HG02571 (cell line): ENCODE results near the gene AMPH.
A peak's percentile ranks its signal among the peaks of the same experiment; 100 is the strongest.
"Not testable (repeated sequence)": the region's sequence is repeated elsewhere in the genome, so short reads cannot be mapped to it uniquely, and the experiment has no call there.

Experiments
- ATAC-seq: cut with Tn5 transposase; IDR thresholded peaks from one replicate; pipeline ENCODE4 v1.9.1; 2021; ENCODE audit warnings: mild to moderate bottlenecking, moderate library complexity; ENCODE audit not compliant: unreplicated experiment

Gene AMPH

DNA sequence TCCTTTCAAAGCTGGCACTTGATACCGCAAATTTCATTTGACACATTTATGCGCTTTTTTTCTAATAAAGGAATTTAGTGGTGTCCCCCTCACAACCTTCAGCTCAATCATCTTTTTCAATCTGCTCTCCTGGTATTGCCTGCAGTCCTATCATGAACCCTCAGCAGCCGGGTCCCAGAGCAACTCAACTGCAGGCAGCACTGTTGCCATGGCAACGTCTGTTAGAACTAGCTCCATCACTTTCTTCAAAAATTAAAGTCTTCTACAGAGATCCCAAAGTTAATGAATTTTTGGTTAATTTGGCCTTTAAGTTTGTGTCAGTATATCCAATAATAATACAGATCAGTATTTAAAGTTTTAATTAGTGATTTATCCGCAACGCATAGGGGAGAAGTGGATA is 221.6 kb downstream of the AMPH start:
- no peak for ATAC-seq

DNA sequence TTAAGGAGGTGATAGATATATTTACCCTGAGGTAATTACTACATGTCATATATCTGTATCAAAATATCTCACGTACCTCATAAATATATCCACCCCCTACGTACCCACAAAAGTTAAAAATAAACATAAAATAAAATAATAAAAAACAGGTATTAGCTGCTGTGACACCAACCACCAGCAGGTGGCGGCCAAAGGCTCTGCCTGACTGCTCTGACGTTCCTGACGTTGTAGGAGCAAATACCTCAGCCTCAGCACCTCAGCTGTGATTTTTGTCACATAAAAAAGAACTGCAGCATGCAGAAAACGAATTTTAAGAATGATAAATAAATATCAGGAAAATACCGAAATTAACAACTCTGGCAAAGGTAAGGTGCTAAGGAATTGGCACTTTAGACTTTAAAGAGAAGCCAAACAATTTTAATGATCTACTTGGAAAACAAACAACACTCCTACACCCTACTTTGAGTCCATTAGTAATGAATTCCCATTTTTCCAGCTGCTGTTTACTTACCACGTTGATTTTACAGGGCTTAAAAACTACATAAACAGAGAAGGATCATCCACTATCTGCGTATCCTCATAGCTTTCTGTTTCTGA is 232.3 kb downstream of the AMPH start:
- ATAC-seq = no peak

DNA sequence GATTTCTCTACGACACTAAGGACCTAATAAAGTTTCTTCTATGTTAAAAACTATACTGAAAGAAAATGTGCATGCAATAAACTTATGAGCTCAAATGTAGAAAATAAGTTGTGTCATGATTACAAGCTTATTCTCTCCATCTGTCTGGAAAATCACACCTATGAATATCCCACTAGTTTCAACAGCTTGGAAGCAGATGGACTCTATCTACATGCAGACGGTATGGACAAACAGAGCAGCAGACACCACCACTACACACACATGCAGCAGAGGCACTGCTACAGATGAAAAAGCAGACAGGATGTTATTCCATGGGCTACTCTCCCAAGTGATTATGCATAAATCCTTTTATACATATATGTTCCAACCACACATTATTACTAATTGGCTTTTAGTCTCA is 234.3 kb downstream of the AMPH start:
- ATAC-seq = no peak

DNA sequence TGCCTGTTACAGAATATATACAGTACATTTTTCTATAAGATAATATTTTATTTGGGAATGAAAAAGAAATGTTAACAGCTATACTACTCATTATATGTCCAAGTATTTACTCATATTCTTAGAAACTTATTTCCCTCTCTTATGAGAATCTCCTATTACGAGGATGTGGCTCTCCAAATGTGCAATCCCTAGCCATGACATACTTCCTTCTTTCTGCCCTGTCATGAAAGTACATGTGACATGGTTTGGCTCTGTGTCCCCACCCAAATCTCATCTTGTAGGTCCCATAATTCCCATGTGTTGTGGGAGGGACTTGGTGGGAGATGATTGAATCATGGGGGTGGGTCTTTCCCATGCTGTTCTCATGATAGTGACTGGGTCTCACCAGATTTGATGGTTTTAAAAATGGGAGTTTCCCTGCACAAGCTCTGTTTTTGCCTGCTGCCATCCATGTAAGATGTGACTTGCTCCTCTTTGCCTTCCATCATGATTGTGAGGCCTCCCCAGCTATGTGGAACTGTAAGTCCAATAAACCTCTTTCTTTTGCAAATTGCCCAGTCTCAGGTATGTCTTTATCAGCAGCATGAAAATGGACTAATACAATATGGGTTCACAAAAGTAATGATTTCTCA is 235.1 kb downstream of the AMPH start:
- ATAC-seq = not testable (repeated sequence)

DNA sequence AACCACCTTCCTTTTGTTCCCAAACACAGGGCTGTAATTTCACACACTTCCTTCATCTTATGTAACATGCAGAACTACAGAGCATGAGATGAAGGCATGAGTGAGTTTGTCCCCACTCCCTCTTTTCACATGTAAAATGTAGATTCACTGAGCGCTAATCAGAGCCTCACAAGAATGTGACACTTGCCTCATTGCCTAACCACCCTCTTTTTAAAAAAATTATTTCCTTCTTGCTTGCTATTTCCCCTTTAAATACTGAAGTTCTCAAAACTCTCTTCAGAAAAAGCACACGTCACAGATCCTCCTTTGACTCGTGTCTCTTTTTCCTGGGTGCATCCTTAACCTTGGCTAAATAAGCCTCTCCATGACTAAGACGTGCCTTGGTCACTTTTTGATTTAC is 236.5 kb downstream of the AMPH start:
- no peak for ATAC-seq

DNA sequence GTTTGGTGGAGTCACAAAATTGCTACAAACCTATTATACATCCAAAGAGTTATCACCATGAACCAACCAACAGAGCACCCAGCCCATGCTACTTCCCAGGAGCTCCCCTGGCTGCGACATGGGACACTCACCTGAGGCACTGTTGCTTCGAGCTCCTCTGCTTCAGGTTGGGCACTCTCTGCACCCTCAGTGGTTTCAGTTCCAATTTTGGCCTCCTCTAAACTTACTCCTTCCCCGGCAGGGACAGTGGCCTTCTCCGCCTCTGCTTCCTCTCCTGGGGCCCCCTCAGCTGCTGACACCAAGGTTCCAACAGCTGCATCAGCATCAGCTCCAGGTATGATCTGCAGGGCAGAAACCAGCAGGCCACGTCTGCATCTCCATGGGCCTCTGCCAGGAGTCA is 237.3 kb downstream of the AMPH start:
- peak; percentile 72 for ATAC-seq

DNA sequence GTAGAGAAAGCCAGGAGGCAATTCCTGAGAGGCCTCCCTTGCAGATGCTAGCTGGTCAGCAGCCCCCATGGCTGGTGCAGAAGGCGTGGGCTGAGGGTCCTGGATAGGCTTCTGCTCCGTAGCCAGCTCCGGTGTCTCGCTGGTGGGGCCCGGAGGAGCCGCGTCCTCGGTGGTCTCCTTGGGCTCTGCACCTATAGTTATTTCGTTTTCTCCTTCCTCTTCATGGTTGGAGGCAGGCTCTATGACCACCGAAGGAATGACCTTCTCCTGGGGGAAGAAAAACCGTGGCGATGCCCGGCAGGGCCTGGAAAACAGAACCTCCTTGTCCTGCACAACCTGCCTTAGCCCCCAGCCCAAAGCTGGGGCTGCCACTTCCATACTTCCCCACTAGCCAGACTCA is 239.4 kb downstream of the AMPH start:
- no peak for ATAC-seq

DNA sequence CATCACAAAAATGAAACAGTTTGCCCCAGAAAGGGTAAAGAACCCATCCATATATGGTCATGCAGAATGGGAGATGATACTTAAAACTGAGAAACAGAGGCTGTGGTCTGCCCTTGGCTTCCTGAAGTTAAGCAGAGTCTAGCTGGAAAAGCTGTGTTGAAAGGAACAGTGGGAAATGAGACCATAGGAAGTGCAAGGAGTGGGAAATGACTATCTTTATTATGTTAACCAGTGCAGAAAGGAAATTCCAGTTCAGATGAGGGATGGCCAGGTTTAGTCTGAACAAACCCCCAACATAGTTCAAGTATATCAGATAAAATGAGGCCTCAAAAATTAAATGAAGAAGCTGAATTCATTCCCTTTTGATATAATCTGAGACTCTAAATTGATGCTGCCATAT is 245.5 kb downstream of the AMPH start:
- no peak for ATAC-seq

DNA sequence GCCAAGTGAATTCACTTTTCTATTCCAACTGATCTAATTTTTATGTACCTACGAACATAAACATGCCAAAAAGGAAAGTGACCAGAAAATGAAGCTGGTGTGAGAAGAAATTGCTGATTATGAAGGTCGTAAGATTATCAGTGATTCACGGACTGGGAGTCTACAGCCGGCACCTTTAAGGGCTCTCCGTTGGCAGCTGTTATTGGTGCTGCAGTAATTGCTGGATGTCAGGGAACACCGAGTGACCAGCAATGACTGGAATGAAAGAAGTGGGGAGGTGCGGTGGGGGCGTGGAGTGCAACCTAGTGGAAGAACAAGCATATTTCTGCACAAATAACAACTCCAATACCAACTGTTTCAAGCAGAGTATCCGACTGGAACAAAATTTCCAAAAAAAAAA is 247.9 kb downstream of the AMPH start:
- ATAC-seq = no peak

DNA sequence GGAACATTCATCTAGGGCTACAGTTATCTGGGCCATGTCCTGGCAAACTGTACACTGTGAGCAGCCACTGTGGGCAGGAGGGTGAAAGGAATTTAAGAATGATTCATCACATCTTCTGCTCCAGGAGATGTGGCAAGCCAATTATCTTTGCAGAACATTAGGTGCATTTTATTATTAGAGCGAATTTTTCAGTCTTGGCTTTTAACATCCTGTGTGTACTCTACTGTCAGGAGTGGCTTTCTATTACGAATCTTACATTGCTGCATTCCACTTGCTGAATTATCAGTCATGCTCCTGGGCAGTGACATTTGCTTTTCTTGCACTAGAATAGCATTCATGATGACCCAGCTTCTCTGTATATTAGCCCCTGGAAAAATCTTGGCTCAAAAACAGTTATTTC is 248.5 kb downstream of the AMPH start:
- ATAC-seq = no peak

DNA sequence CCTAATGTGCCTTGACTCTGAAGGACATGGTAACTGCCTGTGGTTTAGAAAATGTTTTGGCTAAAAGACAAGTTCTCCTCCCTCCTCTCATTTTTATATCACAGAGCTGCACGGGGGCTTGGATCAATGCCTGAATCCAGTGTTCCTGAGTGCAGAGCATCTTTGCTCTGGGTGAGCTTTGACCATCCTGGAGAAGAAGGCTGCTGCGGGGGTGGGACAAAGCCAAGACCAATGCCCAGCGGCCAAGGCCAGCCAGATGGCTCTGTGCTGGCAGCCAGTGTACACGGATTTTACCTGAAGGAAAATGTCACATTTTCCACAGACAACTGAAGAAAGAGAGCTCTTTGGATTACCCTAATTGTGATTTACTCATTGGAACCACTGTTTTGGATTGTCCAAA is 255.7 kb downstream of the AMPH start:
- ATAC-seq = no peak

DNA sequence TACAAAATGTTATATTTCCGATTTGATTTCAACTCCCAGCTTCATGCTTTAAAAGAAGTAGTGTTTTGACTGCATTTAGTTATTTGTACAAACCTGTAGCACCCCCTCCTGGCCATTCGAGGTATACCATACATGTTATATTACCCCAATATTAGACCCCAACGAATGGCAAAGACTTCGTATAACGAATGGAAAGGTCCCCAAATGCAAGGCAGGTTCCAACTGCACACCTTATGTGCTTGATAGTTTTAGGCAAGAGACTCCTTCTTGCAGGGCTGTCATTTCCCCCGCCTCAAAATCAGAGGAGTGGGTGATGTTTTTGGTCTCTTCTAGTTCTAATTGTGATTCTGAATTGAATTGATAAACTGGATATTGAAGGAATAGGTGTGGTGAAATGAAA is 256.7 kb downstream of the AMPH start:
- no peak for ATAC-seq

DNA sequence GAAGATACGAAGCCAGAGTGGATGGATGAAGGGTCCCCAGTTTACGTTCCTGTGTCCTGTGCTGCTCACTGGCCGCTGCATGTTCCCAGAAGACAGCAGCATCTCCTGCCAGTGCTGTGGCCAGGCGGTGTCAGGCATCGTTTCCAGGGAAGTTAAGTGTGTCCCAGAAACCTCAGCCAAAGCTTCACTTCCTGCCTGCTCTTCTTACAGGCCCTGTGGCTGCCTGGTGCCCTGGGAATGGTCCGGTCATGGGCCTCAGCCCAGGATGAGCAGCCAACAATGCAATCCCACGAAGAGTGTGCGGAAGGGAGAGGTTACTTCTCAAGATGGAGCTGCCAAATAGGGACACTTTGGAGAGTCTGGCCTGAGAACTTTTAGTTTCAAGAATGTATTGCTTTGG is 258.0 kb downstream of the AMPH start:
- ATAC-seq = no peak

DNA sequence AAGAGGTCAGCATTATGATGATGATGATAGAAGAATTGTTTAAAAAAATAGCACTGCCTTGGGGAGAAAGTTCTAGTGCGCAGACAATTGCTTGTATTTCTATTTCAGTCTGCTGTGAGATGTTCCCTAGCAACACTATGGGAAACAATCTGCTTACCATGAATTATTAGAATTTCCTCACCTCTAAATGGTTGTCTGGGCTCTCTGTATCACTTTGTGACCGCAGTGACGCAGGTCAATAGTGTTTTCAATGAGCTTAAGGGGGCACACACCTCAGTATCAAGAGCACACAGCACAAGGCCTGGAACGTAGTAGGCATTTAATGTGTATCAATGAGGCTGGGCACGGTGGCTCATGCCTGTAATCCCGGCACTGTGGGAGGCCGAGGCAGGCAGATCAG is 258.9 kb downstream of the AMPH start:
- ATAC-seq = no peak

DNA sequence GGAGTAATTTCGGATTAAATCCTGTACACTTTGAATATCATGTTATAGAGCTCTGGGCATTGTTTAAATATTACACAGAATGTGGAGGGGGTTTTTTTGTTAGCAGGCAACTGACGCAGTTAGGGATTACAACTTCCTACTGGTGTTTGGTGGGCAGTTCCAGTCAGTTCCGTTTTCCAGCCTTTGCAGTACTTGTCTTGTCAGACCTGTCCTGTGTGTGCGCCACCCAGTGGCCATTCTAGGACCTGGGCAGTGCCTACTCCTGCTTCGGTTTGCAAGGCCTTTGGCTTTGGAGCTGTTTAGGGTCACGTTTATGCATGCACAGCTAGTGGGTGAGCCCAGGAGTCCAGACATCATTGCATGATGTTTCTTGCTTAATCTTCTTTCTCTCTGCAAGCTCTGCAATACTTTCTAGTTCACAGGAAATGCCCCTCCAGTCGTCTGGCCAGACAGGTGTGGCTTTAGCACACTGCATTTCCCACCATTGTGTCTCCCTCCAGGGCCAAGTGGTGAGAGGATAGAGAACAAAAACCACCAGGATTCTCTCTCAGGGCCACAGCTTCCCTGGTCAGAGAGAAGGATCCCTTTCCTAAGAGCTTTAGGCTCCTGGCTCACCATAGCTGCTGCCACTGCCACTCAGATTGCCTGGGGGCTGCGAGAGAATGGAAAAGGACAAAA is 261.2 kb downstream of the AMPH start:
- peak; percentile 67 for ATAC-seq

DNA sequence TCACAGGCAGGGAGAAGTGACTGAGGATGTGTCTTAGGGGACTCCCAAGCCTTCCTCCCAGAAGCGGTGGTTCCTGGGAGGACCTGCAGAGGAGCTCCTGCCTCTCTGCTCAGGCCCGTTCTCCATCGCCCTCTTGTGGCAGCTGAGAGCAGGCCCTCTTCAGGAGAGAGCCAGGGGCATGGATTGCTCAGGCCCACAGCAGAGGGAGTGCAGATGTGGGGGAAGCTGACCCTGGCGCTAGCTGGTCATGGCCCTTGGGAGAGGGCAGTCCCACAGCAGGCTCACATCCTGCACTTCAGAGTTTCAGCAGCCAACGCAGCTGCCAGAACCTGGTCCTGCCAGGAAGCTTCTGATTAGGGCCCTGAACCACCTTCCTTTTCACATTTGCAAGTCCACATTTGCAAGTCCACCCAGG is 263.0 kb downstream of the AMPH start:
- no peak for ATAC-seq

DNA sequence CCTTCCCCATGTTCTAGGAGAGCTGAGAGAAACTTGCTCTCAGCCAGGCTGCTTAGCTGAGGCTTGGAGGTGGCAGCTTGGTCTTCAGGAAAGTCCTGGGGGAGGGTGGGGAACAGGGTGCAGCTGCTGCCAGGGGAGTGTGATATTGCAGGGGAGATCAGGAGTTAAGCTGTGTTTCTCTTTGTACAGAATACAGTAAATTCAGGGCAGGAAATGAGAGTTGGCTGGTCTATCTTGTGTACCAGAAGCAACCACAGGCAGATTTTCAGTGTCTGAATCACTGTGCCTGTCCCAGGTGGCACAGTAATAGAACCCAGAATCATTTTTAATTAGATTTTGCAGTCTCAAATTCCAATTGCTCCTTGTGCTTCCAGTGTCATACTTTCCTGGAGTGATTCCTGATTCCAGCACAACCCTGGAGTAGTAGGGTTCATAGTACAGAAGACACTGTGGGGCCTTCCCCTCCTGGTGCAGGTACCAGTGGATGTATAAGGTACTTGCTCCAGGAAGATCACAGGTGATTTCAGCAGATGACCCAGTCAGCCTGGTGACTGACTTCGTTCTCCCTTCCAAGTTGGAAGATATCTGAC is 263.8 kb downstream of the AMPH start:
- peak; percentile 56 for ATAC-seq

DNA sequence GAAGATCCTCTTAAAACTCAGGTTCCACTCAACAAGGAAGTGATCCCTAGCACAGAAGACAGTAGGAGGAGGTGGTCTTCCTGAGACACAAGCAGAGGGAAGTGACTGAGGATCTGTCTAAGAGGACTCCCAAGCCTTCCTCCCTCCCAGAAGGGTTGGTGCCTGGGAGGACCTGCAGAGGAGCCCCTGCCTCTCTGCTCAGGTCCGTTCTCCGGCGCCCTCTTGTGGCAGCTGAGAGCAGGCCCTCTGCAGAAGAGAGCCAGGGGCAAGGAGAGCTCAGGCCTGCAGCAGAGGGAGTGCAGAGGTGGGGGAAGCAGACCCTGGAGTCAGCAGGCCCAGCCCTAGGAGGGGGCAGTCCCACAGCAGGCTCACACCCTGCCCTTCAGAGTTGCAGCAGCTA is 267.8 kb downstream of the AMPH start:
- ATAC-seq = not testable (repeated sequence)

DNA sequence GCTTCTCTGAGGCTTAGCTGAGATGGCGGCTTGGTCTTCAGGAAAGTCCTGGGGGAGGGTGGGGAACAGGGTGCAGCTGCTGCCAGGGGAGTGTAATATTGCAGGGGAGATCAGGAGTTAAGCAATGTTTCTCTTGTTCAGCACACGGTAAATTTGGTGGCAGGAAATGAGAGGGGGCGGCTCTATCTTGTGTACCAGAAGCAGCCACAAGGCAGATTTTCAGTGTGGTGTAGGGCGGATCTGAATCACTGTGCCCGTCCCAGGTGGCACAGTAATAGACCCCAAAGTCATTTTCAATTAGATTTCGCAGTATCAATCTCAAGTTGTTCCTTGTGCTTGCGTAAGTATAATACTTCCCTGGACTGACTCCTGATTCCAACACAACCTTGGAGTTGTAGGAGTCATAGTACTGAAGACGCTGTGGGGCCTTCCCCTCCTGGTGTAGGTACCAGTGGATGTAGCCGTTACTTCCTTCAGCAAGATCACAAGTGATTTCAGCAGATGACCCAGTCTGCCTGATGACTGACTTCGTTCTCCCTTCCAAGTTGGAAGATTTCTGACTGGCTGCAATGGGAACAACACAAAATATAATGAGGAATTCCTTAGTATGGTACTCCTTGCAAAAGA is 268.4 kb downstream of the AMPH start:
- ATAC-seq = not testable (repeated sequence)

DNA sequence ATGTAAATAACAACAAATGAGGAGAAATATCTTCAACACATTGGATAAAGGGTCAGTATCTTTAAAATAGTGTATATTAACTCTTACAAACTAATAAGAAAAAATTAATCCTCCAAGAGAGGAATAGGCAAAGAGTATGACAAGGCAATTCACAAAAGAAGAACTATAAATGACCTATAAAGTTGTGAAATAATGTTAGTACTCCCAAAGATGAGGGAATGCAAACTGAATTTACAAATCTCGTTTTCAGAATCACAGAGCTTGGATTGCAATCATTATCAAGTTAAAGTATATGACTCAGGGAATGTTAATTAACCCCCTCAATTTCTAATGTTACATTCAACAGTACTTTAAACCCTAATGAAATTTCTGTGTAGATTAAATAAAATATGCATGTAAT is 270.4 kb downstream of the AMPH start:
- ATAC-seq = no peak

DNA sequence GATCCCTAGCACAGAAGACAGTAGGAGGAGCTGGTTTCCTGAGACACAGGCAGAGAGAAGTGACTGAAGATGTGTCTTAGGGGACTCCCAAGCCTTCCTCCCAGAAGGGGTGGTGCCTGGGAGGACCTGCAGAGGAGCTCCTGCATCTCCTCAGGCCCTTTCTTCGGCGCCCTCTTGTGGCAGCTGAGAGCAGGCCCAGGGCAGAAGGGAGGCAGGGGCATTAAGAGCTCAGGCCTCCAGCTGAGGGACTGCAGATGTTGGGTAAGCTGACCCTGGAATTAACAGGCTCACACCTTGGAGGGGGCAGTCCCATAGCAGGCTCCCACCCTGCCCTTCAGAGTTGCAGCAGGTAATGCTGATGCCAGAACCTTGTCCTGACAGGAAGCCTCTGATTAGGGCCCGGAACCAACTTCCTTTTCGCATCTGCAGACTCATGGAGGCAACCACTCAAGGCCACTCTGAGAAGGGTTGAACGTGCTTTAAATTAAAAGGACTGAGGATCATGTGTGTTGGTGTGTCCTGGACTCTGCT is 272.0 kb downstream of the AMPH start:
- ATAC-seq = peak; percentile 84
